ENCODE measurements around the gene RRAS. TPM values are rescaled to one million over a fixed set of nuclear protein-coding genes. Genes with fewer than 3 reads are reported as not detected.

RRAS gene
- total RNA-seq, 4 donors from 2014 or later, result 31.8 to 97.6 (median 58.2) TPM

GRCh38 chr19:49601482-49602038 lies 38.4 kb downstream of the RRAS start:
- 92 to 100% methylated on average over 1 to 28 of the region's 38 CpGs for WGBS, 2 donors (ENCODE audit: low coverage in 1 of 2)
- intact Hi-C loops (cut with DNase I; ENCODE audit: low total_unique reads) (no loop called here), in situ Hi-C loops (cut with MboI; ENCODE audit: low pct_ligation_motif_present in 1 of 4, low pct_unique_long_range_greater_than_20kb in 1 of 4, low sequenced_read_pairs in 3 of 4) (no loop called here)
- no peak overlapping the region for H3K4me3 ChIP-seq
- peaks cover 0 to 43% (median 18%) of the 10 kb centered on the region in 4 donors for H3K36me3 ChIP-seq
- no peaks in the 10 kb centered on the region for H3K9me3 ChIP-seq
- H3K27me3 ChIP-seq, result no peaks in the 10 kb centered on the region
- TF ChIP-seq POLR2A (IDR thresholded peaks at IDR 0.05) (no peak), POLR2AphosphoS5 (IDR thresholded peaks at IDR 0.05) (no peak), CTCF (IDR thresholded peaks at IDR 0.05) (no peak), EP300 (IDR thresholded peaks at IDR 0.05; ENCODE audit: low read depth) (no peak)
- no peaks in the 10 kb centered on the region for H3K4me1 ChIP-seq
- DNase-seq, result no peak
- no peak overlapping the region for H3K27ac ChIP-seq

- Histone ChIP-seq H3K36me3 (peaks cover 0 to 54% (median 22%) of the 10 kb centered on the region in 4 donors), H3K9me3 (no peaks in the 10 kb centered on the region), H3K4me1 (no peaks in the 10 kb centered on the region), H3K27me3 (no peaks in the 10 kb centered on the region), H3K27ac (no peak overlapping the region), H3K4me3 (no peak overlapping the region)
- in situ Hi-C loops (cut with MboI; ENCODE audit: low pct_ligation_motif_present in 1 of 4, low pct_unique_long_range_greater_than_20kb in 1 of 4, low sequenced_read_pairs in 3 of 4) (no loop called here), intact Hi-C loops (cut with DNase I; ENCODE audit: low total_unique reads) (no loop called here)
- no peak for DNase-seq
- TF ChIP-seq CTCF (IDR thresholded peaks at IDR 0.05) (no peak), POLR2AphosphoS5 (IDR thresholded peaks at IDR 0.05) (no peak), POLR2A (IDR thresholded peaks at IDR 0.05) (no peak)
- WGBS, 2 donors (ENCODE audit: low coverage in 1 of 2), result 94 to 100% methylated on average over 1 to 26 of the region's 26 CpGs
These were observed 40.3 kb downstream of the RRAS start for GRCh38 chr19:49599378-49600295.

GRCh38 chr19:49597703-49597974 lies 42.3 kb downstream of the RRAS start:
- 95 to 100% methylated on average over 3 to 29 of the region's 29 CpGs for WGBS, 2 donors (ENCODE audit: low coverage in 1 of 2)

More at GRCh38 chr19:49597703-49597974, 42.3 kb downstream of the RRAS start:
- H3K4me3 ChIP-seq, result no peak overlapping the region
- in situ Hi-C loops (cut with MboI; ENCODE audit: low pct_ligation_motif_present in 1 of 4, low pct_unique_long_range_greater_than_20kb in 1 of 4, low sequenced_read_pairs in 3 of 4), result no loop called here
- H3K9me3 ChIP-seq, result no peaks in the 10 kb centered on the region
- TF ChIP-seq POLR2A (IDR thresholded peaks at IDR 0.05) (no peak), EP300 (IDR thresholded peaks at IDR 0.05; ENCODE audit: low read depth) (no peak), POLR2AphosphoS5 (IDR thresholded peaks at IDR 0.05) (no peak), CTCF (IDR thresholded peaks at IDR 0.05) (no peak)
- intact Hi-C loops (cut with DNase I; ENCODE audit: low total_unique reads), result no loop called here
- H3K27ac ChIP-seq, result no peak overlapping the region
- DNase-seq, result no peak
- peaks cover 9 to 18% (median 14%) of the 10 kb centered on the region in 4 donors for H3K4me1 ChIP-seq
- no peaks in the 10 kb centered on the region for H3K27me3 ChIP-seq
- H3K36me3 ChIP-seq, result peaks cover 0 to 47% (median 18%) of the 10 kb centered on the region in 4 donors
